Suprapubic skin (tissue), 4 donors: ENCODE measurements around the gene BRCA2. TPM values are rescaled to one million over a fixed set of nuclear protein-coding genes. Genes with fewer than 3 reads are reported as not detected.

Experiments
- DNase-seq, 2 donors: peaks; one replicate each; pipeline ENCODE4 v3.0.0-alpha.2; 2019; ENCODE audit warnings: low spot score in 2 of 2
- H3K27ac ChIP-seq: fragments of 200-600 bp; sonication (generic); one replicate; pipeline ENCODE4 v1.5.1; 2019
- H3K27me3 ChIP-seq: fragments of 200-600 bp; sonication (generic); one replicate; pipeline ENCODE4 v1.5.1; 2019
- H3K36me3 ChIP-seq: fragments of 200-600 bp; sonication (generic); one replicate; pipeline ENCODE4 v1.5.1; 2019
- H3K4me1 ChIP-seq: fragments of 200-600 bp; sonication (generic); one replicate; pipeline ENCODE4 v1.5.1; 2019
- H3K4me3 ChIP-seq: fragments of 200-600 bp; sonication (generic); one replicate; pipeline ENCODE4 v1.5.1; 2019; ENCODE audit warnings: mild to moderate bottlenecking
- H3K9me3 ChIP-seq: fragments of 200-600 bp; sonication (generic); one replicate; pipeline ENCODE4 v1.5.1; 2019
- EP300 ChIP-seq: sonication (generic); formaldehyde crosslinking; IDR thresholded peaks from one replicate; pipeline ENCODE4 v1.6.1; 2017; ENCODE audit warnings: antibody characterized with exemption
- POLR2A ChIP-seq, 2 donors: fragments of 450-650 bp; IDR thresholded peaks; one replicate each; pipeline ENCODE4 v1.6.1; 2017; ENCODE audit warnings: antibody characterized with exemption in 2 of 2, mild to moderate bottlenecking in 2 of 2, moderate library complexity in 2 of 2
- POLR2AphosphoS5 ChIP-seq, 3 donors: sonication (generic); formaldehyde crosslinking; IDR thresholded peaks; one replicate each; pipeline ENCODE4 v1.6.1; 2017; ENCODE audit warnings: antibody characterized with exemption in 3 of 3
- WGBS: methylation state at CpG from one replicate; pipeline ENCODE4 v1.1.5; 2018; 5-methylcytosine and 5-hydroxymethylcytosine counted together
- total RNA-seq, 4 donors: library from RNA; depleted of rRNA; stranded (reverse); fragments of >200 nt; gene quantifications; one replicate each; pipeline ENCODE4 v1.1.0, GENCODE V29; 2016
- TF ChIP-seq, protein P1 (sequence below), 2 donors: fragments of 200-600 bp in 1 of 2; fragments of 450-650 bp in 1 of 2; sonication (generic) in 1 of 2; IDR thresholded peaks; one replicate each; pipeline ENCODE4 v1.5.1; 2016 to 2019; ENCODE audit warnings: antibody characterized with exemption in 2 of 2, mild to moderate bottlenecking in 1 of 2, moderate library complexity in 1 of 2

Gene BRCA2
- total RNA-seq, 4 donors from 2014 or later, result 1.5 to 5.6 (median 2.0) TPM

DNA sequence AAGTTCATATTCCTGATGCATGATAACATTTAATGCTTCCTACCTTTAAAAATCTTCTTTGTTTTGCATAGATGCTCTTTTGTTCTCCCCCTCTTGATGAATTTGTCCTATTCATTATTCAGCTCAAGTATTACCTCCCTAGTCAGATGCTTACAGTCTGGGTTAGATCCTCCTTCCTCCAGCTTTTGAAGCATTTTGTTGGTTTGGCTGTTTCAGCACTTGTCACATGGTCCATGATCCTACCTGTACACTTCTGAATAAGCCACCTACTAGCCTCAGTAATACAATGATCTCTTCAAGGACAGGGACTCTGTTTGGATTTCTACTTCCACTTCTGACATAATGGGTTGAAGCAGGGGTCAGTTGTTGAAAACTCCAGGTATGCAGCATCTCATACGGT lies 75.2 kb downstream of the BRCA2 start:
- DNase-seq, result no peak
- TF ChIP-seq POLR2A (IDR thresholded peaks at IDR 0.05) (no peak), POLR2AphosphoS5 (IDR thresholded peaks at IDR 0.05) (no peak), EP300 (no peak)
- TF ChIP-seq, protein P1, sequence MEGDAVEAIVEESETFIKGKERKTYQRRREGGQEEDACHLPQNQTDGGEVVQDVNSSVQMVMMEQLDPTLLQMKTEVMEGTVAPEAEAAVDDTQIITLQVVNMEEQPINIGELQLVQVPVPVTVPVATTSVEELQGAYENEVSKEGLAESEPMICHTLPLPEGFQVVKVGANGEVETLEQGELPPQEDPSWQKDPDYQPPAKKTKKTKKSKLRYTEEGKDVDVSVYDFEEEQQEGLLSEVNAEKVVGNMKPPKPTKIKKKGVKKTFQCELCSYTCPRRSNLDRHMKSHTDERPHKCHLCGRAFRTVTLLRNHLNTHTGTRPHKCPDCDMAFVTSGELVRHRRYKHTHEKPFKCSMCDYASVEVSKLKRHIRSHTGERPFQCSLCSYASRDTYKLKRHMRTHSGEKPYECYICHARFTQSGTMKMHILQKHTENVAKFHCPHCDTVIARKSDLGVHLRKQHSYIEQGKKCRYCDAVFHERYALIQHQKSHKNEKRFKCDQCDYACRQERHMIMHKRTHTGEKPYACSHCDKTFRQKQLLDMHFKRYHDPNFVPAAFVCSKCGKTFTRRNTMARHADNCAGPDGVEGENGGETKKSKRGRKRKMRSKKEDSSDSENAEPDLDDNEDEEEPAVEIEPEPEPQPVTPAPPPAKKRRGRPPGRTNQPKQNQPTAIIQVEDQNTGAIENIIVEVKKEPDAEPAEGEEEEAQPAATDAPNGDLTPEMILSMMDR (IDR thresholded peaks at IDR 0.05), result no peak
- H3K36me3 ChIP-seq, result no peaks in the 10 kb centered on the region
- no peak overlapping the region for H3K27ac ChIP-seq
- WGBS, result 78% methylated on average over 1 of the region's 1 CpG
- no peaks in the 10 kb centered on the region for H3K9me3 ChIP-seq
- H3K4me3 ChIP-seq, result no peak overlapping the region
- no peaks in the 10 kb centered on the region for H3K4me1 ChIP-seq
- no peaks in the 10 kb centered on the region for H3K27me3 ChIP-seq

DNA sequence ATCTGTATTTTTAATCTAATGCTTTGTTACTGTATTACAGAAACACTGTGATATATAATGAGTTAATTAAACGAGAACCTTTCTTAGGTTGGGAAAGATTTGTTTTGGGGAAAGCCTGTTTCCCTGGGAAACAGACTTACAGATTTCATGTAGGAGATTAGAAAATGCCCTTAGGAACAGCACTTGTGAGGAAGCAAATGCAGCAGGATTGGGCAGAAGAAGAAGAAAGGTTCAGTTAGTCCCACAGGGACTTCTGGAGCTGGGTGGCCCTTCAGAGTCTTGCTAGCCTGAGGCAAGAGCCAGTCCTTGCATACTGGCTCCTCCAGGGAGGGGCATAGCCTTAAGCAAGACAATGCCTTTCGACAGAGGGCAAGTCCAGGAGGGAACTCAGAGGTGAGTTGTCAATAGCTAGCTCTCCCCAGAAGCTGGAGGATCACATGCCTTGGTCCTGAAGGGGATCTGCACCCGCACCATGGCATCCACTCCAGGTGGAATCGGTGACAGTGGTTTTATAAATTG lies 75.9 kb downstream of the BRCA2 start:
- H3K9me3 ChIP-seq, result no peaks in the 10 kb centered on the region
- TF ChIP-seq, protein P1 (IDR thresholded peaks at IDR 0.05), result no peak
- TF ChIP-seq POLR2A (IDR thresholded peaks at IDR 0.05) (no peak), POLR2AphosphoS5 (IDR thresholded peaks at IDR 0.05) (no peak), EP300 (no peak)
- H3K4me3 ChIP-seq, result no peak overlapping the region
- no peaks in the 10 kb centered on the region for H3K4me1 ChIP-seq
- 70% methylated on average over 4 of the region's 4 CpGs for WGBS
- H3K27me3 ChIP-seq, result no peaks in the 10 kb centered on the region
- no peaks in the 10 kb centered on the region for H3K36me3 ChIP-seq
- no peak for DNase-seq
- no peak overlapping the region for H3K27ac ChIP-seq

DNA sequence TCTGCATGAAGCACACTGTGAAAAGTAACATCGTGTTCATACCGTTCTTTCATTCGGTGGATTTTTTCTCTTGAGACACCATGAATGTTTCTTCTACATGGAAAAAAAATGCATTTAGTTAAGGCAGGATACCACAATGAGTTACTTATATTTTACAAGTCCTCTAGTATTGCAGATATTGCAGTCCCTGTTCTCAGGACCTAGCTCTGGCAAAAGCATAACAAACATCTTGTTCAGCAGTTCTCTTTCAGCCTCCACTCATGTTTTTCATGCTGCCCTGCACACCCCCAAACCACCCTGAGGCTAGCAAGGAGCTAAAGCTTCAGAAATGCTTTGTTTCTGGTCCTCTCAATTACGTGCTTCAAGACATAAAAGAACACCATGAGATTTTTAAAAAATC lies 87.8 kb downstream of the BRCA2 start:
- Histone ChIP-seq H3K36me3 (peaks cover 35% of the 10 kb centered on the region), H3K4me3 (no peak overlapping the region), H3K27me3 (no peaks in the 10 kb centered on the region), H3K9me3 (no peaks in the 10 kb centered on the region), H3K27ac (no peak overlapping the region), H3K4me1 (no peaks in the 10 kb centered on the region)
- TF ChIP-seq POLR2AphosphoS5 (IDR thresholded peaks at IDR 0.05) (no peak), POLR2A (IDR thresholded peaks at IDR 0.05) (no peak), EP300 (no peak)
- TF ChIP-seq, protein P1 (IDR thresholded peaks at IDR 0.05), result no peak
- no peak for DNase-seq
- WGBS, result 88% methylated on average over 4 of the region's 4 CpGs

DNA sequence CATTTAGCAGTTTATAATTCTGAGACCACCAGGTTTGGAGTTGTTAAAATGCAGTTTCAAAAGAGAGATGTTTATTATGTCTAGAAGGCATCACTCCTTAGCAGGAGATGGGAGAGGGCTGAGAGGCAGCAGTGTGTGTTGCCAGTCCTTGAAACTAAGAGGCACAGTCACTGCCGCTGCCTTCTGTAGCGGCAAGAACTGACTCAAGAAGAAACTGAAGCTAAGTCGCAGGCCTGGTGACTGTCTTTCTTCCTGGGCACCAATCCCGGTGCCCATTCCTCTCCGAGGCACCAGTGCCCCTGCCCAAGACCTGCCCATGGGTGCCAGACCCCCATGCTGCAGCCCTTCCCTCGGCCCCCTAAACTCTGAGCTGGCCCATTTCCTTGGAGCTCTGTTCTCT lies 92.5 kb downstream of the BRCA2 start:
- peaks cover 22% of the 10 kb centered on the region for H3K36me3 ChIP-seq
- WGBS, result 95% methylated on average over 6 of the region's 6 CpGs

DNA sequence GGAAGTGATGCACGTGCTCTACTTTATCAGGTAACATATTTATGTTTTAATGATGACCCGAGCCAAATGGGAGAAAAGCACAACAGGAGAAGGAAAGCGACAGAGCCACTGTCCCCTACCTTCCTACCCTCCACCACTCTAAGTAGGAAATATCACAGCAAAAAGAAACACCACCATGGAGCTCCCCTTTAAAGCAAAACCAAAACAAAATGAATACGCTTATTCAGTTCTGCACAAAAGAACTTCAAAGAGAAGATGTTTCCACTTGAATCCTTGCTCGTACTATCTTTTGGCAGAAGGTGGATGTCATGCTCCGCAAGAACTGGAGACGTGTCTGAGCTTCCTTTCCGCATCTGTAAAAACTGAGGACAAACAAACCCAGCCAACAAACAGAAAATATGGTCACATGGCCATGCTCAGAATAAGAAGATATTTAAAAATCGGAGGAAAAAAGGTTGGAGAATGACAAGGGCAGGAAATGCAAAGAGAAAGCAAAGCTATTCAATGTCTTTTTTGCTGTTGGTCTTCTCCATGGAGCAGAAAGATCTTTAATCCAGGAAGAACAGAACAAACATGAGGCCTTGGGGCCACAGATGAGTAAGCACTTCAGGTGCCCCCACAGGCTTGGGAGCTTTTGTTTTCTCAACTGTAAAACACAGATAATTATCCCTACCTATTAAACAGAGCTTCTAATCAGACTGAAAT lies 93.1 kb downstream of the BRCA2 start:
- H3K36me3 ChIP-seq, result peaks cover 16% of the 10 kb centered on the region
- H3K4me3 ChIP-seq, result no peak overlapping the region
- TF ChIP-seq POLR2AphosphoS5 (IDR thresholded peaks at IDR 0.05), result no peak
- TF ChIP-seq EP300, result no peak
- TF ChIP-seq, protein P1 (IDR thresholded peaks at IDR 0.05), result no peak
- H3K27ac ChIP-seq, result no peak overlapping the region
- H3K4me1 ChIP-seq, result no peaks in the 10 kb centered on the region
- no peaks in the 10 kb centered on the region for H3K27me3 ChIP-seq
- 83% methylated on average over 9 of the region's 9 CpGs for WGBS
- DNase-seq, result no peak
- H3K9me3 ChIP-seq, result no peaks in the 10 kb centered on the region

More for the DNA sequence above, 92.5 kb downstream of the BRCA2 start:
- H3K4me3 ChIP-seq, result no peak overlapping the region
- H3K27ac ChIP-seq, result no peak overlapping the region
- no peaks in the 10 kb centered on the region for H3K9me3 ChIP-seq
- H3K27me3 ChIP-seq, result no peaks in the 10 kb centered on the region
- H3K4me1 ChIP-seq, result no peaks in the 10 kb centered on the region
- TF ChIP-seq EP300 (no peak), POLR2A (IDR thresholded peaks at IDR 0.05) (no peak), POLR2AphosphoS5 (IDR thresholded peaks at IDR 0.05) (no peak)
- TF ChIP-seq, protein P1 (IDR thresholded peaks at IDR 0.05), result no peak
- no peak for DNase-seq
